Osteocyte (in vitro differentiated cells): Measurements from ENCODE around the gene TRIM52. TPM values are rescaled to one million over a fixed set of nuclear protein-coding genes. Genes with fewer than 3 reads are reported as not detected.

Experiments used
- DNase-seq: peaks from one replicate; pipeline ENCODE4 v3.0.0; 2021; ENCODE audit warnings: mixed read lengths; ENCODE audit not compliant: unreplicated experiment; ENCODE audit errors: extremely low spot score
- H3K27ac Mint-ChIP-seq: one replicate; pipeline ENCODE4 v1.8.0; 2021; ENCODE audit warnings: mild to moderate bottlenecking, mixed read lengths; ENCODE audit not compliant: unreplicated experiment
- H3K27me3 Mint-ChIP-seq: one replicate; pipeline ENCODE4 v1.8.0; 2021; ENCODE audit warnings: mixed read lengths; ENCODE audit not compliant: unreplicated experiment
- H3K36me3 Mint-ChIP-seq: one replicate; pipeline ENCODE4 v1.8.0; 2021; ENCODE audit warnings: mixed read lengths; ENCODE audit not compliant: unreplicated experiment
- H3K4me1 Mint-ChIP-seq: one replicate; pipeline ENCODE4 v1.8.0; 2021; ENCODE audit warnings: mixed read lengths; ENCODE audit not compliant: unreplicated experiment
- H3K4me3 Mint-ChIP-seq: one replicate; pipeline ENCODE4 v1.8.0; 2021; ENCODE audit warnings: mild to moderate bottlenecking, moderate library complexity, mixed read lengths; ENCODE audit not compliant: unreplicated experiment
- H3K9me3 Mint-ChIP-seq: one replicate; pipeline ENCODE4 v1.8.0; 2021; ENCODE audit warnings: mixed read lengths; ENCODE audit not compliant: unreplicated experiment
- total RNA-seq: library from RNA; stranded (reverse); gene quantifications from 2 replicates; pipeline ENCODE4 v1.2.1, GENCODE V29; 2021
- TF ChIP-seq, protein P1 (sequence below): fragments of 200-600 bp; sonication (generic); IDR thresholded peaks from 2 replicates; pipeline ENCODE4 v1.5.0; 2021; ENCODE audit warnings: antibody characterized with exemption, mild to moderate bottlenecking, moderate library complexity

TRIM52 gene
- total RNA-seq, 1 donor from 2014 or later, result 12.8 TPM

DNA sequence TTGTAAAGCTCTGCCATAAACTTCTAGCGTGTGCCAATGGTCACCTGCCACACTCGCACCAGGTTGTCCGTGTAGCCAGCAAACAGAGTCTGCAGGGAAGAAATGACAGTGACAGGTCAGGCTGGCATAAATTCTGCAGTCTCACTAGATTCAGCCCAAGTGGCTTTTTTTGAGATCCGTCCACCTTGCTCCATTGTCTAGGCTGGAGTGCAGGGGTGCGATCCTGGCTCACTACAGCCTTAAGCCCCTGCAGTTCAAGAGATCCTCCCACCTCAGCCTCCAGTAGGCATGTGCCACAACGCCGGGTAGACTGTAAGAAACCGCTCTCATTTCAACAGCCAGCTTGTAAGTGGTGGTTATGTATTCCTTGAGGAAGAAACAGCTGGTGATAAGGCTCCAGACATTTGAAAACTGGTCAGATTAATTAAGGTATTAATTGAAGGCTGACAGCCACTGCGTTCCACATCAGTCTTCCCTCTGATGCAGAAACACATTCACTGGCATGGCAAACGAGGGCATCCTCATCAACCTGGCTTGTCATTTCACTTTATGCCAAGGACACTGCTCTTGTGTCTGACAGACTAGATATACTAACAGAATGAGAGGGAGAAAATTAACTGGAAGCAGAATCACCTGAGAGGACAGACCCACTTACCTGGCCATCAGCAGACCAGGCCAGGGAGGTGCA, 23.8 kb downstream of the TRIM52 start:
- Mint-ChIP-seq H3K27me3 (no peaks in the 10 kb centered on the region), H3K36me3 (peaks cover 46% of the 10 kb centered on the region), H3K9me3 (no peaks in the 10 kb centered on the region), H3K27ac (peak overlapping the region; percentile 41), H3K4me3 (no peak overlapping the region), H3K4me1 (peaks cover 15% of the 10 kb centered on the region)
- DNase-seq, result no peak
- TF ChIP-seq, protein P1, sequence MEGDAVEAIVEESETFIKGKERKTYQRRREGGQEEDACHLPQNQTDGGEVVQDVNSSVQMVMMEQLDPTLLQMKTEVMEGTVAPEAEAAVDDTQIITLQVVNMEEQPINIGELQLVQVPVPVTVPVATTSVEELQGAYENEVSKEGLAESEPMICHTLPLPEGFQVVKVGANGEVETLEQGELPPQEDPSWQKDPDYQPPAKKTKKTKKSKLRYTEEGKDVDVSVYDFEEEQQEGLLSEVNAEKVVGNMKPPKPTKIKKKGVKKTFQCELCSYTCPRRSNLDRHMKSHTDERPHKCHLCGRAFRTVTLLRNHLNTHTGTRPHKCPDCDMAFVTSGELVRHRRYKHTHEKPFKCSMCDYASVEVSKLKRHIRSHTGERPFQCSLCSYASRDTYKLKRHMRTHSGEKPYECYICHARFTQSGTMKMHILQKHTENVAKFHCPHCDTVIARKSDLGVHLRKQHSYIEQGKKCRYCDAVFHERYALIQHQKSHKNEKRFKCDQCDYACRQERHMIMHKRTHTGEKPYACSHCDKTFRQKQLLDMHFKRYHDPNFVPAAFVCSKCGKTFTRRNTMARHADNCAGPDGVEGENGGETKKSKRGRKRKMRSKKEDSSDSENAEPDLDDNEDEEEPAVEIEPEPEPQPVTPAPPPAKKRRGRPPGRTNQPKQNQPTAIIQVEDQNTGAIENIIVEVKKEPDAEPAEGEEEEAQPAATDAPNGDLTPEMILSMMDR, result no peak

DNA sequence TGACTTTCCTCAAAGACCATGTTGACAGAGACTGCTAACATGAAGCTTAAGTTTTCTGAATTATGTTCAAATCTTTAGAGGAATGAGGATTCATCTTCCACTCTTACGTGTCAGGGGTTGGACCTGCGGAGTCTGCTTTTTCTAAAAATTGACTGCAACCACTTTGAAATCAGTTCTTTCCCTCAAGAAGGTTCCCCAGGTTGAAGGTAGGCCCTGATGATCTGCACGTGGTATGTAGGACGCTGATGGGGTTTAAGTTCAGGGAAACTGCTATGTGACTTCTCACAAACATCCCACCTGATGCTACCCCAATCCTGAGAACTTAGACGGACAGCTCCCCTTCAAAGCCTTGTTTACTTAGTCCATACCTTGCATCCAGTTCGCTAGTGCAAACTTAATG, 24.5 kb downstream of the TRIM52 start:
- H3K36me3 Mint-ChIP-seq, result peaks cover 43% of the 10 kb centered on the region
- TF ChIP-seq, protein P1, result no peak
- H3K9me3 Mint-ChIP-seq, result no peaks in the 10 kb centered on the region
- no peak overlapping the region for H3K4me3 Mint-ChIP-seq
- peak overlapping the region; percentile 41 for H3K27ac Mint-ChIP-seq
- no peak for DNase-seq
- peaks cover 10% of the 10 kb centered on the region for H3K4me1 Mint-ChIP-seq
- no peaks in the 10 kb centered on the region for H3K27me3 Mint-ChIP-seq

DNA sequence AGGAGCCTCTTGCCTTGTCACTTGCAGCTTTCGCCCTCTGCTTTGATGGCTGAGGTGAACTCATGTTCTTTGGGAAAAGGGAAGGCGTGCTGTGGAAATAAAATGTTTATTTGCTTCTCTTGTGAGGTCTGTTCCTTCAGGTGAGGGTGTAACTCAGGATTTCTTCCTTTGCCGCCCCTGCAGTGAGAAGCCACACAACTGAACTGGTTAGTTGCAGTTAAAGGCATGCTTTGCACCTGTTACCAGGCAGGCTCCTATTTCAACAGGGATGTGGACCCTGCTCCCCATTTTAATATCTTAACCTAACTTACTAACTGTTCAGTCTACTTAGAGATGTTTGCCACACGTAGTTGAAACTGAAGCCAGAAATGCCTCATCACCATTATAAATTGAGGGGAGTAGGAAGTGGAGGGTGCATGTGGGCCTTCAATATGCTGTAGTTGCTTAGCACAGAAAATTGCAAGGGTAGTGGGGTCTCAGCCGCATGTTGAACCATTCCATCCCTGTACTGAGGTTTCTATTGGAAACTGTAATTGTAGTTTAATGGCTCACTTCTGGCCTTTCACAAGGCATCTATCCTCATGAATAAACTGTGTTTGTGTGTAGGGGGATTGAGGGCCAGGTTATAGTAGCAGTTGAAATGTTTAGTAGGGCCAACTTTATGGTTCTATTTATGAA, 25.1 kb downstream of the TRIM52 start:
- Mint-ChIP-seq H3K4me3 (no peak overlapping the region), H3K27me3 (no peaks in the 10 kb centered on the region), H3K4me1 (peaks cover 8% of the 10 kb centered on the region), H3K36me3 (peaks cover 41% of the 10 kb centered on the region), H3K27ac (peak overlapping the region; percentile 7), H3K9me3 (no peaks in the 10 kb centered on the region)
- DNase-seq, result no peak
- TF ChIP-seq, protein P1, result no peak

DNA sequence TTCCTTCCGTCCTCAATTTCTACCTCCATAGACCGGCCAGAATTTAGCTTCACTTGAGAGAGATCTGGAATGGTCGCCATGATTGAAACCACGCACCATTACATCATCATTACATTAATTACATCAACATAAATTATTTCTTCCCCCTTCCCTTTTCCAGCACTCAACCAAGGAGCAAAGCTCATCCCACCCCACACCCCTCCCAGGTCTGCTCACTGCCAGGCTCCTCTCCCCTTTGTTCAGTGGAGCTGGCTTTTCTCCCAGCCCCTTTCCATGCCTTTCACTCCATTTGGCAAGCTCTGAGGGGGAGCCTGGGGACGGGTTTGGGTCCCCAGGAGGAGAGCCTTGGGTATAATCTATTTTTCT, 25.6 kb downstream of the TRIM52 start:
- peak overlapping the region; percentile 7 for H3K27ac Mint-ChIP-seq
- no peak for DNase-seq
- TF ChIP-seq, protein P1, result no peak
- H3K36me3 Mint-ChIP-seq, result peaks cover 44% of the 10 kb centered on the region
- H3K4me3 Mint-ChIP-seq, result no peak overlapping the region
- no peaks in the 10 kb centered on the region for H3K27me3 Mint-ChIP-seq
- no peaks in the 10 kb centered on the region for H3K9me3 Mint-ChIP-seq
- H3K4me1 Mint-ChIP-seq, result peaks cover 11% of the 10 kb centered on the region

DNA sequence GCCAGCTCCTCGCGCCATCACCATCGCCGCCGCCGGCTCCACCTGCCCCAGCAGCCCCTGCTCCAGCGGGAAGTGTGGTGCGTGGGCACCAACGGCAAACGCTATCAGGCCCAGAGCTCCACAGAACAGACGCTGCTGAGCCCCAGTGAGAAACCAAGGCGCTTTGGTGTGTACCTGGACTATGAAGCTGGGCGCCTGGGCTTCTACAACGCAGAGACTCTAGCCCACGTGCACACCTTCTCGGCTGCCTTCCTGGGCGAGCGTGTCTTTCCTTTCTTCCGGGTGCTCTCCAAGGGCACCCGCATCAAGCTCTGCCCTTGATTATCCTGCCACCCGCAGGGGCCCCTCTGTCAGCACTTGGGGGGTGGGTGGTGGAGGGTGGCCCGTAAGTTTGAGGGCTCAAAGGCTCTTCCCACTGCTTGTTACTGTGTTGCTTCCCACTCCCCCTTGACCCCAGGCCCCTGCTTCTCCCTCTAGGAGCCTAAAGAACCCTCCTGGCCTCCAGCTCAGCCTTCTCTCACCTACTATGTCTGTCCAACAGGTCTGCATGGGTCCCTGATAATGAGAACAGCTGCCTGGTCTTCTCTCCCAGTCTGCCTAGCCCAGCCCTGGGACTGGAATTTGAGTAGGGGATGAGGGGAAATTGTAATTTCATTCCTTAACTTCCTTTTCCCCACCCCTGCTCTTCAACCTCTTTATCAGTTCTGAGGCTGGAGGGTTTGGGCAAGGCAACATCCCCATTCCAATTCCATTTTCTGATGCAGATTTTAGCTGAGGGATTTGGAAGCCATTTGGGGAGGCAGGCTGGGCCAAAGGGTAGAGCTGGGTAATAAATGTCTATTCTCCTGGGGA, 26.3 kb downstream of the TRIM52 start:
- Mint-ChIP-seq H3K27ac (peak overlapping the region; percentile 7), H3K36me3 (peaks cover 48% of the 10 kb centered on the region), H3K27me3 (no peaks in the 10 kb centered on the region), H3K9me3 (no peaks in the 10 kb centered on the region), H3K4me1 (peaks cover 11% of the 10 kb centered on the region), H3K4me3 (no peak overlapping the region)
- TF ChIP-seq, protein P1, result no peak
- no peak for DNase-seq
